Mesenchymal stem cell (in vitro differentiated cells and primary cell): ENCODE data around the gene COL4A2.

Source experiments
- DNase-seq: peaks from one replicate; pipeline ENCODE4 v3.0.0-alpha.2; 2013
- H2AFZ ChIP-seq: one replicate; pipeline ENCODE4 v1.6.1; 2013; ENCODE audit warnings: low read depth, mild to moderate bottlenecking, control low read depth, inconsistent platforms, low read length, moderate library complexity
- H2AK5ac ChIP-seq: 2 replicates; pipeline ENCODE4 v1.6.1; 2013; ENCODE audit warnings: low read length, moderate library complexity, mild to moderate bottlenecking, inconsistent platforms; ENCODE audit not compliant: severe bottlenecking
- H2BK120ac ChIP-seq: one replicate; pipeline ENCODE4 v1.6.1; 2013; ENCODE audit warnings: low read depth, mild to moderate bottlenecking, inconsistent platforms, low read length, moderate library complexity
- H2BK12ac ChIP-seq, 2 experiments: one replicate each; pipeline ENCODE4 v1.6.1; 2013; ENCODE audit warnings: inconsistent platforms in 2 of 2, low read length in 2 of 2, mild to moderate bottlenecking in 2 of 2, moderate library complexity in 2 of 2, control low read depth in 1 of 2
- H2BK15ac ChIP-seq: one replicate; pipeline ENCODE4 v1.6.1; 2013; ENCODE audit warnings: mild to moderate bottlenecking, low read depth, inconsistent platforms; ENCODE audit not compliant: poor library complexity, severe bottlenecking
- H2BK5ac ChIP-seq: 2 replicates; pipeline ENCODE4 v1.6.1; 2013; ENCODE audit warnings: low read depth, mild to moderate bottlenecking, low read length, control low read depth, inconsistent platforms; ENCODE audit not compliant: poor library complexity, severe bottlenecking
- H3K14ac ChIP-seq, 2 experiments: one replicate each; pipeline ENCODE4 v1.6.1; 2013; ENCODE audit warnings: inconsistent platforms in 2 of 2, low read length in 2 of 2, control low read depth in 1 of 2, mild to moderate bottlenecking in 1 of 2, moderate library complexity in 1 of 2
- H3K18ac ChIP-seq, 2 experiments: one replicate each; pipeline ENCODE4 v1.6.1; 2013; ENCODE audit warnings: inconsistent platforms in 2 of 2, low read length in 2 of 2, control low read depth in 1 of 2, low read depth in 1 of 2, mild to moderate bottlenecking in 1 of 2
- H3K23ac ChIP-seq, 2 experiments: one replicate each; pipeline ENCODE4 v1.6.1; 2013; ENCODE audit warnings: inconsistent platforms in 2 of 2, low read length in 2 of 2, mild to moderate bottlenecking in 2 of 2, moderate library complexity in 2 of 2, control low read depth in 1 of 2
- H3K27ac ChIP-seq: 2 replicates; pipeline ENCODE4 v1.5.1; 2013; ENCODE audit warnings: mild to moderate bottlenecking, moderate library complexity, low read length, control low read depth, inconsistent platforms; ENCODE audit not compliant: poor library complexity, severe bottlenecking
- H3K27me3 ChIP-seq, 2 experiments: 2 replicates each; pipeline versions ENCODE4 v1.6.1 to v1.7.0; 2013; ENCODE audit warnings: low read length in 2 of 2, mild to moderate bottlenecking in 2 of 2, moderate library complexity in 2 of 2, control low read depth in 1 of 2, inconsistent platforms in 1 of 2; ENCODE audit not compliant: control insufficient read depth in 1 of 2, insufficient read depth in 1 of 2
- H3K36me3 ChIP-seq, 2 experiments: 2 replicates each; pipeline versions ENCODE4 v1.6.1 to v1.7.0; 2013; ENCODE audit warnings: low read length in 2 of 2, control low read depth in 1 of 2, inconsistent platforms in 1 of 2, low read depth in 1 of 2, mild to moderate bottlenecking in 1 of 2; ENCODE audit not compliant: insufficient read depth in 2 of 2, control insufficient read depth in 1 of 2
- H3K4ac ChIP-seq, 2 experiments: one replicate each; pipeline ENCODE4 v1.6.1; 2013; ENCODE audit warnings: inconsistent platforms in 2 of 2, low read length in 2 of 2, mild to moderate bottlenecking in 2 of 2, moderate library complexity in 2 of 2, control low read depth in 1 of 2, low read depth in 1 of 2
- H3K4me1 ChIP-seq: 2 replicates; pipeline ENCODE4 v1.6.1; 2013; ENCODE audit warnings: low read depth, low read length, control low read depth; ENCODE audit not compliant: control insufficient read depth, insufficient read depth
- H3K4me2 ChIP-seq: 2 replicates; pipeline ENCODE4 v1.6.1; 2013; ENCODE audit warnings: low read length, mild to moderate bottlenecking, inconsistent platforms; ENCODE audit not compliant: poor library complexity, severe bottlenecking
- H3K4me3 ChIP-seq, 2 experiments: 2 replicates each; pipeline versions ENCODE4 v1.5.1 to v1.7.0; 2013; ENCODE audit warnings: low read length in 2 of 2, mild to moderate bottlenecking in 2 of 2, control low read depth in 1 of 2, low read depth in 1 of 2; ENCODE audit not compliant: insufficient read depth in 1 of 2
- H3K79me1 ChIP-seq: replicated peaks from 2 replicates; pipeline ENCODE4 v1.6.1; 2013; ENCODE audit warnings: mild to moderate bottlenecking, control low read depth, low read length, inconsistent platforms; ENCODE audit not compliant: poor library complexity, severe bottlenecking
- H3K9ac ChIP-seq: 2 replicates; pipeline ENCODE4 v1.7.0; 2013; ENCODE audit warnings: mild to moderate bottlenecking, low read length, moderate library complexity
- H3K9me3 ChIP-seq: 2 replicates; pipeline ENCODE4 v1.7.0; 2013; ENCODE audit warnings: mild to moderate bottlenecking, low read length; ENCODE audit not compliant: control insufficient read depth
- H4K8ac ChIP-seq: one replicate; pipeline ENCODE4 v1.6.1; 2013; ENCODE audit warnings: inconsistent platforms, mild to moderate bottlenecking, low read length, moderate library complexity
- H4K91ac ChIP-seq: one replicate; pipeline ENCODE4 v1.6.1; 2013; ENCODE audit warnings: mild to moderate bottlenecking, low read length, inconsistent platforms
- WGBS: methylation state at CpG from one replicate; pipeline ENCODE4 v1.1.7; 2013; ENCODE audit warnings: mixed read lengths; 5-methylcytosine and 5-hydroxymethylcytosine counted together

Gene COL4A2

GRCh38 chr13:110340812-110341444 is 33.8 kb downstream of the COL4A2 start:
- Histone ChIP-seq H2AK5ac (peak overlapping the region; percentile 89), H2BK120ac (peak overlapping the region; percentile 91), H3K4me2 (no peak overlapping the region), H3K23ac (no peak overlapping the region), H2BK15ac (peak overlapping the region; percentile 60), H3K27me3 (no peaks in the 10 kb centered on the region), H4K91ac (peak overlapping the region; percentile 95), H4K8ac (peak overlapping the region; percentile 95), H3K36me3 (peaks cover 0 to 33% of the 10 kb centered on the region in 2 experiments), H3K9ac (peak overlapping the region; percentile 30), H3K4me3 (peak overlapping the region in 1 of 2 experiments; percentile 1), H3K4me1 (peaks cover 41% of the 10 kb centered on the region), H3K79me1 (peaks cover 9% of the 10 kb centered on the region), H3K14ac (no peak overlapping the region), H2AFZ (no peak overlapping the region), H3K27ac (peak overlapping the region; percentile 79), H3K18ac (peak overlapping the region; percentile 81 to 95), H2BK12ac (peak overlapping the region; percentile 3 to 98), H3K9me3 (no peaks in the 10 kb centered on the region), H2BK5ac (peak overlapping the region; percentile 71), H3K4ac (peak overlapping the region; percentile 12 to 75)
- peak; percentile 97 for DNase-seq
- WGBS: 12% methylated on average over 21 of the region's 24 CpGs

GRCh38 chr13:110341445-110342244 is 34.6 kb downstream of the COL4A2 start:
- H3K36me3 ChIP-seq: peaks cover 0 to 32% of the 10 kb centered on the region in 2 experiments
- 61% methylated on average over 14 of the region's 14 CpGs for WGBS
- no peak overlapping the region for H2AFZ ChIP-seq

GRCh38 chr13:110342474-110342873 is 35.4 kb downstream of the COL4A2 start:
- Histone ChIP-seq H2BK5ac (no peak overlapping the region), H4K91ac (no peak overlapping the region), H2AFZ (no peak overlapping the region), H3K27ac (peak overlapping the region; percentile 6), H3K36me3 (peaks cover 0 to 33% of the 10 kb centered on the region in 2 experiments), H3K4me2 (no peak overlapping the region), H3K18ac (peak overlapping the region; percentile 28 to 75), H4K8ac (no peak overlapping the region), H3K4ac (peak overlapping the region in 1 of 2 experiments; percentile 20), H2BK12ac (peak overlapping the region in 1 of 2 experiments; percentile 69), H3K9ac (no peak overlapping the region), H3K4me3 (no peak overlapping the region), H3K79me1 (peaks cover 14% of the 10 kb centered on the region), H3K14ac (no peak overlapping the region), H3K4me1 (peaks cover 47% of the 10 kb centered on the region), H3K9me3 (no peaks in the 10 kb centered on the region), H2BK15ac (peak overlapping the region; percentile 50), H3K27me3 (no peaks in the 10 kb centered on the region), H2BK120ac (no peak overlapping the region), H3K23ac (no peak overlapping the region), H2AK5ac (peak overlapping the region; percentile 34)
- 99% methylated on average over 9 of the region's 9 CpGs for WGBS
- DNase-seq: no peak

More at GRCh38 chr13:110341445-110342244, 34.6 kb downstream of the COL4A2 start:
- no peak overlapping the region for H3K23ac ChIP-seq
- no peak overlapping the region for H3K4me3 ChIP-seq
- peak overlapping the region; percentile 95 for H4K8ac ChIP-seq
- H3K18ac ChIP-seq: peak overlapping the region; percentile 81 to 95
- peak overlapping the region; percentile 12 to 75 for H3K4ac ChIP-seq
- H3K9ac ChIP-seq: peak overlapping the region; percentile 30
- no peak overlapping the region for H2BK15ac ChIP-seq
- peak overlapping the region; percentile 91 for H2BK120ac ChIP-seq
- peak overlapping the region; percentile 3 to 98 for H2BK12ac ChIP-seq
- H3K79me1 ChIP-seq: peaks cover 12% of the 10 kb centered on the region
- H4K91ac ChIP-seq: peak overlapping the region; percentile 95
- no peaks in the 10 kb centered on the region for H3K27me3 ChIP-seq
- peaks cover 44% of the 10 kb centered on the region for H3K4me1 ChIP-seq
- no peak overlapping the region for H3K4me2 ChIP-seq
- peak; percentile 91 for DNase-seq
- no peak overlapping the region for H3K14ac ChIP-seq
- H3K27ac ChIP-seq: peak overlapping the region; percentile 79
- no peaks in the 10 kb centered on the region for H3K9me3 ChIP-seq
- peak overlapping the region; percentile 71 for H2BK5ac ChIP-seq
- H2AK5ac ChIP-seq: peak overlapping the region; percentile 89
